Measurements from ENCODE around the gene EVC2.

- TF ChIP-seq CTCF (conservative IDR thresholded peaks at IDR 0.05; ENCODE audit: low read length), result no peak
- TF ChIP-seq EZH2phosphoT487 (IDR thresholded peaks at IDR 0.05; ENCODE audit: borderline replicate concordance), result no peak
Observed at GRCh38 chr4:5517372-5517771, 191.0 kb downstream of the EVC2 start.
